K562 (cell line): ENCODE results near the gene VTI1B. TPM values are rescaled to one million over a fixed set of nuclear protein-coding genes. Genes with fewer than 3 reads are reported as not detected.
A peak's percentile ranks its signal among the peaks of the same experiment; 100 is the strongest.

Experiments used
- COPS2 ChIP-seq: fragments of 450-650 bp; conservative IDR thresholded peaks from 2 replicates; pipeline ENCODE4 v1.6.1; 2016; ENCODE audit warnings: mild to moderate bottlenecking, moderate library complexity
- CUX1 ChIP-seq: fragments of 200-800 bp; sonication (Bioruptor generic); IDR thresholded peaks from 2 replicates; pipeline ENCODE4 v1.6.1; 2016; ENCODE audit warnings: missing genetic modification characterization, missing compliant biosample characterization
- EP400 ChIP-seq: fragments of 450-650 bp; IDR thresholded peaks from 2 replicates; pipeline ENCODE4 v1.6.1; 2017; ENCODE audit warnings: antibody characterized with exemption, mild to moderate bottlenecking, moderate library complexity
- ESRRB ChIP-seq: fragments of 250-450 bp; sonication (Bioruptor Pico); IDR thresholded peaks from 2 replicates; pipeline ENCODE4 v1.5.0; 2020; ENCODE audit warnings: mild to moderate bottlenecking, moderate library complexity, borderline replicate concordance
- EZH2 ChIP-seq: IDR thresholded peaks from 2 replicates; pipeline ENCODE4 v1.6.1; 2012; ENCODE audit warnings: low read depth, mild to moderate bottlenecking, inconsistent platforms, low read length, borderline replicate concordance
- GATAD2A ChIP-seq: fragments of 450-650 bp; IDR thresholded peaks from 2 replicates; pipeline ENCODE4 v1.6.1; 2017
- GTF2E2 ChIP-seq: fragments of 200-800 bp; sonication (Bioruptor generic); IDR thresholded peaks from 2 replicates; pipeline ENCODE4 v1.6.1; 2016; ENCODE audit warnings: missing genetic modification characterization, missing compliant biosample characterization
- HDAC1 ChIP-seq, 2 experiments: fragments of 450-650 bp; IDR thresholded peaks; 2 replicates each; pipeline ENCODE4 v1.6.1; 2016 to 2017; ENCODE audit warnings: inconsistent platforms in 1 of 2, mild to moderate bottlenecking in 1 of 2, moderate library complexity in 1 of 2
- KDM5B ChIP-seq: fragments of 200-600 bp; sonication (generic); IDR thresholded peaks from 2 replicates; pipeline ENCODE4 v1.6.1; 2012; ENCODE audit warnings: low read depth, mild to moderate bottlenecking, moderate library complexity, low read length, control low read depth, inconsistent platforms; ENCODE audit not compliant: insufficient replicate concordance
- L3MBTL2 ChIP-seq: fragments of 450-650 bp; IDR thresholded peaks from 2 replicates; pipeline ENCODE4 v1.6.1; 2016; ENCODE audit warnings: mild to moderate bottlenecking, moderate library complexity
- MBD2 ChIP-seq: sonication (generic); IDR thresholded peaks from 2 replicates; pipeline ENCODE4 v1.6.1; 2016; ENCODE audit warnings: low read depth, borderline replicate concordance
- NFE2 ChIP-seq: IDR thresholded peaks from 2 replicates; pipeline ENCODE4 v1.6.1; 2014; ENCODE audit warnings: antibody characterized with exemption, low read depth
- NR4A1 ChIP-seq, 2 experiments: fragments of 250-450 bp in 1 of 2; fragments of 450-650 bp in 1 of 2; sonication (Bioruptor Pico) in 1 of 2; IDR thresholded peaks; 2 replicates each; pipeline versions ENCODE4 v1.4.0 to v1.6.1; 2016 to 2020; ENCODE audit warnings: mild to moderate bottlenecking in 2 of 2, missing compliant biosample characterization in 1 of 2, missing genetic modification characterization in 1 of 2, moderate library complexity in 1 of 2
- NRF1 ChIP-seq, 2 experiments: fragments of 450-650 bp; IDR thresholded peaks in 1 of 2; conservative IDR thresholded peaks in 1 of 2; 2 replicates each; pipeline ENCODE4 v1.6.1; 2014; ENCODE audit warnings: mild to moderate bottlenecking in 2 of 2
- RBFOX2 ChIP-seq: fragments of 200-400 bp; formaldehyde crosslinking; IDR thresholded peaks from 2 replicates; pipeline ENCODE4 v1.6.1; 2017; ENCODE audit warnings: low read depth, mild to moderate bottlenecking, low read length, moderate library complexity
- RBM34 ChIP-seq: fragments of 200-400 bp; formaldehyde crosslinking; IDR thresholded peaks from 2 replicates; pipeline ENCODE4 v1.6.1; 2018; ENCODE audit warnings: low read length, borderline replicate concordance; ENCODE audit not compliant: insufficient read depth
- RFX1 ChIP-seq: fragments of 450-650 bp; IDR thresholded peaks from 2 replicates; pipeline ENCODE4 v1.6.1; 2016; ENCODE audit warnings: mild to moderate bottlenecking, moderate library complexity
- SAP30 ChIP-seq: fragments of 200-600 bp; sonication (generic); IDR thresholded peaks from 2 replicates; pipeline ENCODE4 v1.6.1; 2012; ENCODE audit warnings: borderline replicate concordance, low read depth, mild to moderate bottlenecking, moderate library complexity, low read length, control low read depth, inconsistent platforms; ENCODE audit not compliant: insufficient read depth, poor library complexity, severe bottlenecking
- SMARCE1 ChIP-seq: fragments of 450-650 bp; IDR thresholded peaks from 2 replicates; pipeline ENCODE4 v1.7.1; 2016; ENCODE audit warnings: mild to moderate bottlenecking
- SUPT5H ChIP-seq: fragments of 450-650 bp; IDR thresholded peaks from 2 replicates; pipeline ENCODE4 v1.6.1; 2016
- TAF9B ChIP-seq: fragments of 450-650 bp; IDR thresholded peaks from 2 replicates; pipeline ENCODE4 v1.6.1; 2018; ENCODE audit warnings: mild to moderate bottlenecking; ENCODE audit not compliant: partially characterized antibody
- ZFX ChIP-seq: sonication (generic); formaldehyde crosslinking; IDR thresholded peaks from 2 replicates; pipeline ENCODE4 v1.8.0; 2022; ENCODE audit warnings: mild to moderate bottlenecking, missing genetic modification reagents, moderate library complexity
- ZNF311 ChIP-seq: fragments of 250-450 bp; sonication (Bioruptor Pico); IDR thresholded peaks from 2 replicates; pipeline ENCODE4 v1.4.0; 2020; ENCODE audit warnings: mild to moderate bottlenecking, moderate library complexity
- ZSCAN29 ChIP-seq: fragments of 450-650 bp; IDR thresholded peaks from 2 replicates; pipeline ENCODE4 v1.6.1; 2017
- polyA plus RNA-seq, 8 experiments: library from polyadenylated mRNA; depleted of rRNA in 4 of 8; stranded (reverse) in 5 of 8; unstranded in 3 of 8; fragments of >200 nt; fragmentation: Nextera tagmentation in 2 of 8; fragmentation: Illumina TruSeq in 1 of 8; extraction: Ambion mirVana in 2 of 8; extraction: Trizol in 1 of 8; gene quantifications; 2 replicates each; pipeline versions ENCODE4 v1.2.1 to v1.2.3, GENCODE V29; 2011 to 2014; ENCODE audit warnings: inconsistent platforms in 1 of 8, missing spikeins in 1 of 8
- total RNA-seq, 7 experiments: library from RNA; depleted of rRNA in 6 of 7; stranded (reverse); fragments of >200 nt in 6 of 7; fragmentation: Illumina TruSeq in 2 of 7; extraction: Trizol in 2 of 7; gene quantifications; 2 replicates each; pipeline versions ENCODE4 v1.2.1 to v1.2.3, GENCODE V29; 2011 to 2021; ENCODE audit warnings: low replicate concordance in 1 of 7

The VTI1B gene
- total and polyA plus RNA-seq, 9 of the 15 experiments (the other 6 are each of a cell fraction or from before 2014, with no cell fraction given) = 7.8 to 69.8 (median 50.1) TPM

- TF ChIP-seq COPS2 = no peak
- peak; percentile 59 for TF ChIP-seq SUPT5H
- TF ChIP-seq EZH2 = no peak
- TF ChIP-seq GTF2E2 (tag) = 0 out of 2 replicates have a peak, but pooled peaks have one; percentile 40
- TF ChIP-seq EP400 = no peak; the same call in 1 of the 2 replicates
- no peak for TF ChIP-seq ZNF311 (CRISPR knock-in tag)
- TF ChIP-seq L3MBTL2 = 0 out of 2 replicates have a peak, but pooled peaks have one; percentile 25
- TF ChIP-seq TAF9B = peak; percentile 48
- peak; percentile 32; the same call in 1 of the 2 replicates for TF ChIP-seq RFX1
- no peak for TF ChIP-seq RBFOX2
- 0 out of 2 replicates have a peak, but pooled peaks have one; percentile 31 for TF ChIP-seq MBD2
- no peak for TF ChIP-seq SMARCE1
- TF ChIP-seq CUX1 = peak; percentile 28; the same call in 1 of the 2 replicates
- no peak for TF ChIP-seq RBM34
- 0 out of 2 replicates have a peak, but pooled peaks have one; percentile 68 for TF ChIP-seq GATAD2A
- TF ChIP-seq NFE2 = peak; percentile 24; the same call in 1 of the 2 replicates
- no peak for TF ChIP-seq NR4A1 (CRISPR knock-in tag; IDR thresholded peaks at IDR 0.05)
- TF ChIP-seq NR4A1 (tag; IDR thresholded peaks at IDR 0.05) = no peak
- TF ChIP-seq NRF1 (conservative IDR thresholded peaks at IDR 0.05 in 1 of 2, IDR thresholded peaks at IDR 0.05 in 1 of 2) = 0 out of 4 replicates have a peak, but pooled peaks of 1 of the 2 experiments have one; percentile 23
- TF ChIP-seq ZFX (CRISPR knock-in tag) = peak; percentile 10; the same call in 1 of the 2 replicates
- peak; percentile 3 for TF ChIP-seq SAP30
- TF ChIP-seq ZSCAN29 = no peak
- TF ChIP-seq ESRRB = no peak
- peak; percentile 56 for TF ChIP-seq KDM5B
- peak in 1 of 2 experiments; percentile 50; a peak in 1 of 4 replicates for TF ChIP-seq HDAC1 (IDR thresholded peaks at IDR 0.05)
Observed at GRCh38 chr14:67694791-67695393, 20.5 kb upstream of the VTI1B start (continued).
